Common myeloid progenitor, CD34-positive (primary cell): ENCODE measurements around the gene RAX2.
"Not testable (repeated sequence)": the region's sequence is repeated elsewhere in the genome, so short reads cannot be mapped to it uniquely, and the experiment has no call there.

Source experiments
- CTCF ChIA-PET: fragments of 350-600 bp; sonication (Branson Sonifier 250); formaldehyde crosslinking; loops from one replicate; lab custom pipeline; 2021; ENCODE audit warnings: antibody characterized with exemption; lab: Charles Lee
- POLR2A ChIA-PET: fragments of 350-600 bp; sonication (Branson Sonifier 250); formaldehyde crosslinking; loops from one replicate; lab custom pipeline; 2021; ENCODE audit warnings: antibody characterized with exemption; lab: Charles Lee
- DNase-seq, 3 donors: peaks; one replicate each; pipeline versions ENCODE4 v3.0.0 to v3.0.0-alpha.2; 2013
- H3K27ac ChIP-seq, 2 experiments: 1 replicate in 1 of 2; 2 replicates in 1 of 2; pipeline ENCODE4 v1.7.0; 2013; ENCODE audit warnings: inconsistent platforms in 2 of 2, low read length in 2 of 2, mild to moderate bottlenecking in 2 of 2, low read depth in 1 of 2, moderate library complexity in 1 of 2; ENCODE audit not compliant: severe bottlenecking in 2 of 2, insufficient read depth in 1 of 2, poor library complexity in 1 of 2
- H3K27me3 ChIP-seq, 5 experiments: replicated peaks in 2 of 5; 1 replicate in 3 of 5; 2 replicates in 2 of 5; pipeline versions ENCODE4 v1.6.1 to v1.7.0; 2013; ENCODE audit warnings: low read length in 4 of 5, mild to moderate bottlenecking in 2 of 5, moderate library complexity in 2 of 5, inconsistent platforms in 1 of 5; ENCODE audit not compliant: insufficient read depth in 5 of 5, control insufficient read depth in 4 of 5
- H3K36me3 ChIP-seq, 4 experiments: 1 replicate in 2 of 4; 2 replicates in 2 of 4; pipeline versions ENCODE4 v1.6.1 to v1.7.0; 2013; ENCODE audit warnings: low read length in 3 of 4, control low read depth in 1 of 4, mild to moderate bottlenecking in 1 of 4; ENCODE audit not compliant: control insufficient read depth in 4 of 4, insufficient read depth in 4 of 4
- H3K4me1 ChIP-seq, 4 experiments: 1 replicate in 3 of 4; 2 replicates in 1 of 4; pipeline versions ENCODE4 v1.6.1 to v1.7.1; 2013; ENCODE audit warnings: low read length in 3 of 4, mild to moderate bottlenecking in 3 of 4, control low read depth in 1 of 4, inconsistent platforms in 1 of 4, moderate library complexity in 1 of 4; ENCODE audit not compliant: control insufficient read depth in 4 of 4, insufficient read depth in 4 of 4; ENCODE audit errors: control extremely low read depth in 1 of 4
- H3K4me3 ChIP-seq, 7 experiments: 1 replicate in 4 of 7; 2 replicates in 3 of 7; pipeline versions ENCODE4 v1.5.1 to v1.7.0; 2013; ENCODE audit warnings: mild to moderate bottlenecking in 7 of 7, low read length in 6 of 7, moderate library complexity in 6 of 7, inconsistent platforms in 2 of 7, low read depth in 2 of 7, control low read depth in 1 of 7; ENCODE audit not compliant: insufficient read depth in 4 of 7, control insufficient read depth in 1 of 7; ENCODE audit errors: extremely low read depth in 1 of 7
- H3K9me3 ChIP-seq, 5 experiments: 1 replicate in 4 of 5; 2 replicates in 1 of 5; pipeline versions ENCODE4 v1.6.1 to v1.7.1; 2013; ENCODE audit warnings: low read length in 4 of 5, mild to moderate bottlenecking in 2 of 5, inconsistent platforms in 1 of 5, low read depth in 1 of 5, moderate library complexity in 1 of 5; ENCODE audit not compliant: control insufficient read depth in 4 of 5, insufficient read depth in 2 of 5; ENCODE audit errors: control extremely low read depth in 1 of 5
- WGBS: methylation state at CpG from one replicate; pipeline ENCODE4 v1.1.5; 2013; ENCODE audit not compliant: insufficient coverage; 5-methylcytosine and 5-hydroxymethylcytosine counted together

Gene RAX2

GRCh38 chr19:3761382-3762129, 10.5 kb downstream of the RAX2 start, which contains the start of gene APBA3:
TSS of gene APBA3 (minus strand) at chr19:3761692. CDS start at chr19:3760264, 1,428 bp downstream.
- H3K27me3 ChIP-seq: no peaks in the 10 kb centered on the region
- no peaks in the 10 kb centered on the region for H3K9me3 ChIP-seq
- ChIA-PET POLR2A (no interaction called here), CTCF (interaction anchor here (0.8 to 2.7 kb wide), 10 partner anchors 9 to 224 kb away, joined by 3 to 14 read pairs (median 4); partner anchors contain the start of genes EEF2 and RAX2)
- peaks cover 2 to 26% (median 17%) of the 10 kb centered on the region in 4 experiments for H3K36me3 ChIP-seq
- 2% methylated on average over 43 of the region's 45 CpGs for WGBS
- peak within 1 kb of the TSS; percentile 99 to 100 for H3K27ac ChIP-seq
- DNase-seq: peak; percentile 85 to 90 (median 88)
- H3K4me1 ChIP-seq: peaks cover 4 to 20% (median 15%) of the 10 kb centered on the region in 4 experiments
- peak within 1 kb of the TSS; percentile 80 to 97 (median 92) for H3K4me3 ChIP-seq

DNA sequence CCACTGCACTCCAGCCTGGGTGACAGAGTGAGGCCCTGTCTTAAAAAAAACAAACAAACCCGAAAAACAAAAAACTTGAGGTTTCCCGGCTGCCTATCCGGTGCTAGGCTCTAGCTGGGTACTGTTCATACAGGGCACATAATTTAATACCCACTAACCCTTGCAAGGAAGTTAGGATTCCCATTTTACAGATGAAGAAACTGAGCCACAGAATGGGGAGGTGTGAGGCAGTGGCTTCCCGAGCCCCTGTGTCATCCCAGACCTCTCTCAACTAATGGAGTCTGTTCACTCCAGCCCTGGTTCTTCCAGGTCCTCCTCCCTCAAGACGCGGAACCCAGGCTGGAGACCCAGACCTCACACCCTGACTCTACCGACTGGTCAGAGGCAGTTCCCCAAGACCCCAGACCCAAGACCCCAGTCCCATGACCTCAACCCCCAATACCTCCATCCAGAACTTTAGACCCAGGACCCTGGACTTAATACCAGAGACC, 11.1 kb downstream of the RAX2 start:
- POLR2A ChIA-PET: no interaction called here
- 51% methylated on average over 6 of the region's 7 CpGs for WGBS
- Histone ChIP-seq H3K4me3 (peak overlapping the region; percentile 80 to 97 (median 90)), H3K27me3 (no peaks in the 10 kb centered on the region), H3K4me1 (peaks cover 4 to 20% (median 15%) of the 10 kb centered on the region in 4 experiments), H3K36me3 (peaks cover 2 to 22% (median 13%) of the 10 kb centered on the region in 4 experiments), H3K9me3 (no peaks in the 10 kb centered on the region), H3K27ac (peak overlapping the region; percentile 93 to 97)
- CTCF ChIA-PET: interaction anchor here (0.7 to 1.8 kb wide), 3 partner anchors 9 to 23 kb away, joined by 3 to 4 read pairs (median 3); no protein-coding TSS in a partner anchor
- peak in 1 of 3 donors; percentile 27 for DNase-seq

- H3K36me3 ChIP-seq: peaks cover 2 to 16% (median 8%) of the 10 kb centered on the region in 4 experiments
- peaks cover 4 to 20% (median 15%) of the 10 kb centered on the region in 4 experiments for H3K4me1 ChIP-seq
- H3K4me3 ChIP-seq: no peak overlapping the region
- DNase-seq: no peak
- 98% methylated on average over 11 of the region's 19 CpGs for WGBS
- POLR2A ChIA-PET: no interaction called here
- CTCF ChIA-PET: interaction anchor here (0.7 to 2.1 kb wide), 4 partner anchors 8 to 62 kb away, joined by 3 to 6 read pairs (median 4); no protein-coding TSS in a partner anchor
- no peaks in the 10 kb centered on the region for H3K27me3 ChIP-seq
- H3K9me3 ChIP-seq: no peaks in the 10 kb centered on the region
- peak overlapping the region in 1 of 2 experiments; percentile 19 for H3K27ac ChIP-seq
These were observed 12.4 kb downstream of the RAX2 start for GRCh38 chr19:3759482-3760254.

- ChIA-PET CTCF (interaction anchor here (0.9 to 2.1 kb wide), 5 partner anchors 21 to 64 kb away, joined by 3 to 6 read pairs (median 4); no protein-coding TSS in a partner anchor), POLR2A (interaction anchor here (0.6 kb wide), 1 partner anchor 68 kb away, joined by 3 read pairs; no protein-coding TSS in a partner anchor)
- H3K9me3 ChIP-seq, H3K27ac ChIP-seq, H3K27me3 ChIP-seq, H3K4me3 ChIP-seq, DNase-seq: not testable (repeated sequence)
- H3K4me1 ChIP-seq: peaks cover 3 to 18% (median 14%) of the 10 kb centered on the region in 4 experiments
- H3K36me3 ChIP-seq: peaks cover 2 to 20% (median 8%) of the 10 kb centered on the region in 4 experiments
- WGBS: 100% methylated on average over 10 of the region's 13 CpGs
These were observed 13.7 kb downstream of the RAX2 start for GRCh38 chr19:3758297-3758696.

DNA sequence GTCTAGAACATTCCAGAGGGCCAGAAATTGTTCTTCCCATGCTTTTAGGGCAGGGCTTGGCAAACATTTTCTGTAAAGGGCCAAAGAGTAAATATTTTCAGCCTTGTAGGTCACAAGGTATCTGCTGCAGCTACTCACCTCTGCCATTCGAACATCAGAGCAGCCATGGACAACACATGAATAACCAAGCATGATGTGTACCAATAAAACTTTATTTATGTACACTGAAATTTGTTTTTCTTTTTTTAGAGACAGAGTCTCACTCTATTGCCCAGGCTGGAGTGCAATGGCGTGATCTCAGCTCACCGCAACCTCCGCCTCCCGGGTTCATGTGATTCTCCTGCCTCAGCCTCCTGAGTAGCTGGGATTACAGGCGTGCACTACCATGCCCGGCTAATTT, 14.3 kb downstream of the RAX2 start:
- Histone ChIP-seq H3K4me1 (peaks cover 0 to 14% (median 12%) of the 10 kb centered on the region in 4 experiments), H3K36me3 (peaks cover 2 to 22% (median 8%) of the 10 kb centered on the region in 4 experiments)
- POLR2A ChIA-PET, H3K9me3 ChIP-seq, H3K4me3 ChIP-seq, DNase-seq, H3K27me3 ChIP-seq, H3K27ac ChIP-seq: not testable (repeated sequence)
- 95% methylated on average over 7 of the region's 7 CpGs for WGBS
- CTCF ChIA-PET: interaction anchor here (0.9 to 2.1 kb wide), 4 partner anchors 21 to 61 kb away, joined by 3 to 6 read pairs (median 5); no protein-coding TSS in a partner anchor

- WGBS: 97% methylated on average over 40 of the region's 51 CpGs
These were observed 18.2 kb downstream of the RAX2 start for GRCh38 chr19:3753631-3754410.

More at GRCh38 chr19:3753631-3754410, 18.2 kb downstream of the RAX2 start:
- peaks cover 5 to 35% (median 23%) of the 10 kb centered on the region in 4 experiments for H3K36me3 ChIP-seq
- H3K27ac ChIP-seq: no peak overlapping the region
- no peak for DNase-seq
- no peak overlapping the region for H3K4me3 ChIP-seq
- H3K9me3 ChIP-seq: no peaks in the 10 kb centered on the region
- ChIA-PET POLR2A (no interaction called here), CTCF (no interaction called here)
- no peaks in the 10 kb centered on the region for H3K4me1 ChIP-seq
- H3K27me3 ChIP-seq: no peaks in the 10 kb centered on the region
